Measurements from ENCODE around the gene HECTD3. TPM values are rescaled to one million over a fixed set of nuclear protein-coding genes. Genes with fewer than 3 reads are reported as not detected.
"Not testable (repeated sequence)": the region's sequence is repeated elsewhere in the genome, so short reads cannot be mapped to it uniquely, and the experiment has no call there.

Gene HECTD3
- total RNA-seq, 1 experiment from 2014 or later, result 6.9 TPM

- H3K9ac ChIP-seq (ENCODE audit: low read length), result no peak overlapping the region
- H3K36me3 ChIP-seq (ENCODE audit: insufficient read depth, low read length), result peaks cover 16% of the 10 kb centered on the region; the same call in 1 of the 2 replicates
- H3K9me2 ChIP-seq (replicated peaks; ENCODE audit: insufficient read depth, low read length), result no peaks in the 10 kb centered on the region
- H3K4me3 ChIP-seq (ENCODE audit: low read length), result no peak overlapping the region
- no peaks in the 10 kb centered on the region for H3K4me1 ChIP-seq (ENCODE audit: low read length)
- H3K9me3 ChIP-seq (ENCODE audit: low read length), result no peaks in the 10 kb centered on the region
- H3K27me3 ChIP-seq (ENCODE audit: low read length), result no peaks in the 10 kb centered on the region
- no peak overlapping the region for H3K4me2 ChIP-seq (ENCODE audit: low read depth, low read length, poor library complexity, severe bottlenecking)
- H3K79me2 ChIP-seq (ENCODE audit: low read length), result peaks cover 68% of the 10 kb centered on the region
- H2AFZ ChIP-seq (ENCODE audit: low read length), result no peak overlapping the region
- no peak overlapping the region for H3K27ac ChIP-seq (ENCODE audit: low read length)
- no peaks in the 10 kb centered on the region for H4K20me1 ChIP-seq (ENCODE audit: insufficient read depth, low read depth, low read length)
- no peak for DNase-seq
Observed at GRCh38 chr1:44962729-44963128, 48.4 kb downstream of the HECTD3 start.

GRCh38 chr1:44962022-44962421, 49.1 kb downstream of the HECTD3 start:
- not testable (repeated sequence) for H3K27ac ChIP-seq (ENCODE audit: low read length); H3K4me1 ChIP-seq (ENCODE audit: low read length); H3K27me3 ChIP-seq (ENCODE audit: low read length); DNase-seq; H3K9me2 ChIP-seq (replicated peaks; ENCODE audit: insufficient read depth, low read length); H3K9me3 ChIP-seq (ENCODE audit: low read length); H4K20me1 ChIP-seq (ENCODE audit: insufficient read depth, low read depth, low read length); H3K4me2 ChIP-seq (ENCODE audit: low read depth, low read length, poor library complexity, severe bottlenecking); H3K4me3 ChIP-seq (ENCODE audit: low read length); H3K9ac ChIP-seq (ENCODE audit: low read length); H2AFZ ChIP-seq (ENCODE audit: low read length)
- H3K79me2 ChIP-seq (ENCODE audit: low read length), result peaks cover 75% of the 10 kb centered on the region
- peaks cover 17% of the 10 kb centered on the region for H3K36me3 ChIP-seq (ENCODE audit: insufficient read depth, low read length)

- H3K4me1 ChIP-seq (ENCODE audit: low read length); DNase-seq; H3K4me2 ChIP-seq (ENCODE audit: low read depth, low read length, poor library complexity, severe bottlenecking); H3K9ac ChIP-seq (ENCODE audit: low read length); H3K9me3 ChIP-seq (ENCODE audit: low read length); H3K27ac ChIP-seq (ENCODE audit: low read length); H3K9me2 ChIP-seq (replicated peaks; ENCODE audit: insufficient read depth, low read length); H3K27me3 ChIP-seq (ENCODE audit: low read length); H4K20me1 ChIP-seq (ENCODE audit: insufficient read depth, low read depth, low read length); H3K4me3 ChIP-seq (ENCODE audit: low read length); H2AFZ ChIP-seq (ENCODE audit: low read length): not testable (repeated sequence)
- Histone ChIP-seq H3K79me2 (ENCODE audit: low read length) (peaks cover 60% of the 10 kb centered on the region), H3K36me3 (ENCODE audit: insufficient read depth, low read length) (peaks cover 20% of the 10 kb centered on the region)
Observed at GRCh38 chr1:44957566-44957965, 53.6 kb downstream of the HECTD3 start.

- not testable (repeated sequence) for H3K27me3 ChIP-seq (ENCODE audit: low read length); H3K4me1 ChIP-seq (ENCODE audit: low read length); H4K20me1 ChIP-seq (ENCODE audit: insufficient read depth, low read depth, low read length); H3K9ac ChIP-seq (ENCODE audit: low read length); H2AFZ ChIP-seq (ENCODE audit: low read length); H3K9me2 ChIP-seq (replicated peaks; ENCODE audit: insufficient read depth, low read length); DNase-seq; H3K27ac ChIP-seq (ENCODE audit: low read length); H3K4me2 ChIP-seq (ENCODE audit: low read depth, low read length, poor library complexity, severe bottlenecking); H3K4me3 ChIP-seq (ENCODE audit: low read length); H3K9me3 ChIP-seq (ENCODE audit: low read length)
- peaks cover 49% of the 10 kb centered on the region for H3K79me2 ChIP-seq (ENCODE audit: low read length)
- peaks cover 20% of the 10 kb centered on the region for H3K36me3 ChIP-seq (ENCODE audit: insufficient read depth, low read length)
Observed at GRCh38 chr1:44956077-44956476, 55.0 kb downstream of the HECTD3 start.

Other genes with a start within 250 kb of the HECTD3 start
- gene RPS8, start 235.8 kb downstream of the HECTD3 start, total RNA-seq (2014; rRNA removed; shearing (Covaris generic); ENCODE audit: low replicate concordance), result 3,372 and 3,624 TPM in 2 replicates
- gene BEST4, start 223.2 kb downstream of the HECTD3 start, total RNA-seq (2014; rRNA removed; shearing (Covaris generic); ENCODE audit: low replicate concordance), result 1.0 and 1.3 TPM in 2 replicates
- 11.8 and 18.2 TPM in 2 replicates for gene PLK3, start 210.9 kb downstream of the HECTD3 start, total RNA-seq (2014; rRNA removed; shearing (Covaris generic); ENCODE audit: low replicate concordance)
- not detected in 2 replicates for gene DYNLT4, start 204.0 kb downstream of the HECTD3 start, total RNA-seq (2014; rRNA removed; shearing (Covaris generic); ENCODE audit: low replicate concordance)
- 0.69 and 0.75 TPM in 2 replicates for gene BTBD19, start 202.8 kb downstream of the HECTD3 start, total RNA-seq (2014; rRNA removed; shearing (Covaris generic); ENCODE audit: low replicate concordance)
- 0.04 and 0.43 TPM in 2 replicates for gene PTCH2, start 168.1 kb downstream of the HECTD3 start, total RNA-seq (2014; rRNA removed; shearing (Covaris generic); ENCODE audit: low replicate concordance)
- gene EIF2B3, start 24.7 kb downstream of the HECTD3 start, total RNA-seq (2014; rRNA removed; shearing (Covaris generic); ENCODE audit: low replicate concordance), result 22.4 and 25.0 TPM in 2 replicates
- 99.1 and 127 TPM in 2 replicates for gene UROD, start 930 bp upstream of the HECTD3 start, total RNA-seq (2014; rRNA removed; shearing (Covaris generic); ENCODE audit: low replicate concordance)
- 0.04 TPM in 2 replicates for gene ZSWIM5, start 195.3 kb upstream of the HECTD3 start, total RNA-seq (2014; rRNA removed; shearing (Covaris generic); ENCODE audit: low replicate concordance)